SK-N-SH treated with all-trans-retinoic acid at 6 μM for 48 hours (cell line): ENCODE data around the gene OSBPL1A.

Experiments used
- BACH2 ChIP-seq: fragments of 250-450 bp; sonication (Bioruptor Pico); IDR thresholded peaks from 2 replicates; pipeline ENCODE4 v1.9.0; 2021; ENCODE audit warnings: mild to moderate bottlenecking, borderline replicate concordance
- ESRRG ChIP-seq: fragments of 250-450 bp; sonication (Bioruptor Pico); IDR thresholded peaks from 2 replicates; pipeline ENCODE4 v1.6.1; 2021; ENCODE audit warnings: mild to moderate bottlenecking
- OSR1 ChIP-seq: fragments of 250-450 bp; sonication (Bioruptor Pico); IDR thresholded peaks from 2 replicates; pipeline ENCODE4 v1.8.0; 2022; ENCODE audit warnings: moderate library complexity, mild to moderate bottlenecking, inconsistent platforms
- PATZ1 ChIP-seq: fragments of 250-450 bp; sonication (Bioruptor Pico); IDR thresholded peaks from 2 replicates; pipeline ENCODE4 v1.8.0; 2020; ENCODE audit warnings: mild to moderate bottlenecking, moderate library complexity, borderline replicate concordance
- PPARA ChIP-seq: fragments of 250-450 bp; sonication (Bioruptor Pico); IDR thresholded peaks from 2 replicates; pipeline ENCODE4 v1.5.0; 2020; ENCODE audit warnings: mild to moderate bottlenecking, borderline replicate concordance
- RARB ChIP-seq: fragments of 250-450 bp; sonication (Bioruptor Pico); IDR thresholded peaks from 2 replicates; pipeline ENCODE4 v1.8.0; 2021; ENCODE audit warnings: mild to moderate bottlenecking, moderate library complexity
- TOX ChIP-seq: fragments of 250-450 bp; sonication (Bioruptor Pico); IDR thresholded peaks from 2 replicates; pipeline ENCODE4 v1.8.0; 2021; ENCODE audit warnings: mild to moderate bottlenecking, moderate library complexity, borderline replicate concordance
- ZFP30 ChIP-seq: fragments of 450-650 bp; formaldehyde crosslinking; IDR thresholded peaks from 2 replicates; pipeline ENCODE4 v1.5.0; 2022; ENCODE audit warnings: mild to moderate bottlenecking, moderate library complexity
- ZNF8 ChIP-seq: fragments of 450-650 bp; formaldehyde crosslinking; IDR thresholded peaks from 2 replicates; pipeline ENCODE4 v1.5.0; 2020; ENCODE audit warnings: mild to moderate bottlenecking, moderate library complexity

GRCh38 chr18:24370120-24370519 is 27.5 kb downstream of the OSBPL1A start:
- TF ChIP-seq PATZ1 (no peak), BACH2 (CRISPR knock-in tag) (no peak), TOX (CRISPR knock-in tag) (no peak), OSR1 (CRISPR knock-in tag) (no peak), ZFP30 (no peak), RARB (no peak), ESRRG (CRISPR knock-in tag) (no peak), ZNF8 (CRISPR knock-in tag) (no peak), PPARA (CRISPR knock-in tag) (no peak)
